SJSA1 (cell line): ENCODE data around the gene ARHGAP6. TPM values are rescaled to one million over a fixed set of nuclear protein-coding genes. Genes with fewer than 3 reads are reported as not detected.
"Not testable (repeated sequence)": the region's sequence is repeated elsewhere in the genome, so short reads cannot be mapped to it uniquely, and the experiment has no call there.

Experiments
- DNase-seq, 2 experiments: peaks; one replicate each; pipeline ENCODE4 v3.0.0-alpha.2; 2015 to 2020; ENCODE audit warnings: low spot score in 2 of 2, low read depth in 1 of 2
- H3K27ac ChIP-seq: fragments of 250-450 bp; sonication (Bioruptor Pico); 2 replicates; pipeline ENCODE4 v1.5.1; 2020; ENCODE audit warnings: mild to moderate bottlenecking, moderate library complexity
- H3K27me3 ChIP-seq: fragments of 250-450 bp; sonication (Bioruptor Pico); replicated peaks from 2 replicates; pipeline ENCODE4 v1.5.1; 2020; ENCODE audit warnings: mild to moderate bottlenecking, moderate library complexity
- H3K36me3 ChIP-seq: fragments of 250-450 bp; sonication (Bioruptor Pico); 2 replicates; pipeline ENCODE4 v1.5.1; 2020; ENCODE audit warnings: mild to moderate bottlenecking
- H3K4me1 ChIP-seq: fragments of 250-450 bp; sonication (Bioruptor Pico); replicated peaks from 2 replicates; pipeline ENCODE4 v1.6.1; 2021; ENCODE audit warnings: mild to moderate bottlenecking
- H3K4me3 ChIP-seq: fragments of 250-450 bp; sonication (Bioruptor Pico); 2 replicates; pipeline ENCODE4 v1.5.1; 2020; ENCODE audit warnings: mild to moderate bottlenecking
- H3K9me3 ChIP-seq: fragments of 250-450 bp; sonication (Bioruptor Pico); replicated peaks from 2 replicates; pipeline ENCODE4 v1.5.1; 2020; ENCODE audit warnings: mild to moderate bottlenecking
- total RNA-seq: library from RNA; depleted of rRNA; stranded (reverse); fragments of >200 nt; shearing (Covaris generic); gene quantifications from 2 replicates; pipeline ENCODE4 v1.2.3, GENCODE V29; 2014

ARHGAP6 gene
- total RNA-seq, 1 experiment from 2014 or later = 0.11 TPM

- no peak for DNase-seq
- Histone ChIP-seq H3K4me3 (no peak overlapping the region), H3K27me3 (no peaks in the 10 kb centered on the region), H3K27ac (no peak overlapping the region), H3K36me3 (no peaks in the 10 kb centered on the region), H3K9me3 (no peaks in the 10 kb centered on the region), H3K4me1 (no peaks in the 10 kb centered on the region)
These were observed 398.3 kb downstream of the ARHGAP6 start for GRCh38 chrX:11267425-11267824.

DNA sequence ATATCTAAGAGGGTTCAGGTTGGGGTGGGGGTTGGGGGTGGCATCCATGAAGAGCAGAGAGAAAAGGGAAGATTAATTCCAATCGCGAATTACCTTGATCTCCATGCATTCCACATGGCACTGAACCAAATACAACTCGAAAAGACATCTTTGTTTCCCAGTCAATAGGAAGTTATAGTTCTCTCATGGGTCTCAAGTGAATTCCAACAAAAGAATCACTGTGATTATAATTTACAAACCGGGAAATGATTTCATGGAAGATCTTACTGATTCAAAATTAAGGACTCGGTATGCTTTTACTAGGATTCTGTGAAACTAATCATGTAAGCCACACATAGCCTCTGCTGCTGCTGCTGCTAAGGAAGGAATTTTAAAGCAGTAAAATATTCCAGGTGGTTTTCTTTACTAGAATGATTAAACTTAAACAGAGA is 399.1 kb downstream of the ARHGAP6 start:
- Histone ChIP-seq H3K36me3 (no peaks in the 10 kb centered on the region), H3K27ac (no peak overlapping the region), H3K4me3 (no peak overlapping the region), H3K9me3 (no peaks in the 10 kb centered on the region), H3K27me3 (no peaks in the 10 kb centered on the region), H3K4me1 (no peaks in the 10 kb centered on the region)
- DNase-seq = no peak

DNA sequence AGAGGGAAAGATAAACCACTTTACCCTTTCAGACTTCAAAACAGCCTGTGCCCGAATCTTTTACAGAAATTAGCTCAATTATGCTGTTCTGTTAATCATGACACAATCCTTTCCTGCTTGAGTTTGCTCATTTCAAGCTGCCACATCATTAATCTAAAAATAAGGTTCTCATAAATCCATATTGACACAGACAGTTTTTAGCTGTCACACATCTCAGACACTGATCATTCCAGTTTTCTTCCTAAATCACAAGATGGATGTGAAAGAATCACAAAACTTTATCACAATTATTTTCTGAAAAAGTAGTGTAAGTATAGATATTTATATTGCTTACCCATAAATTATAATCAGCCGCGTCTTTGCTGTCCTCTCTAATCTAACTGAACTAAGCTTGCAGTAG is 400.4 kb downstream of the ARHGAP6 start:
- no peaks in the 10 kb centered on the region for H3K4me1 ChIP-seq
- DNase-seq = no peak
- no peak overlapping the region for H3K27ac ChIP-seq
- no peaks in the 10 kb centered on the region for H3K27me3 ChIP-seq
- no peak overlapping the region for H3K4me3 ChIP-seq
- no peaks in the 10 kb centered on the region for H3K36me3 ChIP-seq
- no peaks in the 10 kb centered on the region for H3K9me3 ChIP-seq

GRCh38 chrX:11264925-11265324 is 400.8 kb downstream of the ARHGAP6 start:
- H3K36me3 ChIP-seq = no peaks in the 10 kb centered on the region
- H3K4me3 ChIP-seq = no peak overlapping the region
- no peak overlapping the region for H3K27ac ChIP-seq
- DNase-seq = no peak
- no peaks in the 10 kb centered on the region for H3K4me1 ChIP-seq
- H3K9me3 ChIP-seq = no peaks in the 10 kb centered on the region
- no peaks in the 10 kb centered on the region for H3K27me3 ChIP-seq

GRCh38 chrX:11261260-11261659 is 404.5 kb downstream of the ARHGAP6 start:
- Histone ChIP-seq H3K27me3 (no peaks in the 10 kb centered on the region), H3K36me3 (no peaks in the 10 kb centered on the region), H3K4me3 (no peak overlapping the region), H3K27ac (no peak overlapping the region), H3K4me1 (no peaks in the 10 kb centered on the region), H3K9me3 (no peaks in the 10 kb centered on the region)
- peak in 1 of 2 experiments; percentile 0 for DNase-seq

- no peak for DNase-seq
- Histone ChIP-seq H3K27ac (no peak overlapping the region), H3K4me1 (no peaks in the 10 kb centered on the region), H3K36me3 (no peaks in the 10 kb centered on the region), H3K9me3 (no peaks in the 10 kb centered on the region), H3K27me3 (no peaks in the 10 kb centered on the region), H3K4me3 (no peak overlapping the region)
These were observed 406.3 kb downstream of the ARHGAP6 start for GRCh38 chrX:11259437-11259836.

DNA sequence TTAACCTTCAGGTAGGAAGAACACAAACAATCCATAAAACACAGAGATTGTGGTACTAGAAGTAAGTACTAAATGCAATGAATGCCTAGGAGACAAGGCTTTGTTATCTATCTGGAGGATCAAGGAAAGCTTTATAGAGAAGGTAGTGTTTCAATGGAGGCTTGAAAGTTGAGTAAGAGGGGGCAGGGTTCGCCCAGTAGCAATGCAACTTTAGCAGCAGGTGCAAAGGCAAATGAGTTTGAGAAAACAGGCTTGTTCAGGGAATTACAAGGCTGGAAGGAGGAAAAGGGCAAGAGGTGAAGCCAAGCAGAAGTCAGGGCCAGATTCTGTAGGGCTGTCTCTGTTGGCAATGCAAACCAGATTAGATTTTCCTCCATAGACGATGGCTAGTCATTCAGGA is 408.0 kb downstream of the ARHGAP6 start:
- DNase-seq = no peak
- no peaks in the 10 kb centered on the region for H3K9me3 ChIP-seq
- no peaks in the 10 kb centered on the region for H3K27me3 ChIP-seq

GRCh38 chrX:11257290-11257689 is 408.4 kb downstream of the ARHGAP6 start:
- no peak for DNase-seq
- no peak overlapping the region for H3K4me3 ChIP-seq

More for the DNA sequence above, 408.0 kb downstream of the ARHGAP6 start:
- Histone ChIP-seq H3K4me1 (no peaks in the 10 kb centered on the region), H3K36me3 (no peaks in the 10 kb centered on the region), H3K4me3 (no peak overlapping the region), H3K27ac (no peak overlapping the region)

DNA sequence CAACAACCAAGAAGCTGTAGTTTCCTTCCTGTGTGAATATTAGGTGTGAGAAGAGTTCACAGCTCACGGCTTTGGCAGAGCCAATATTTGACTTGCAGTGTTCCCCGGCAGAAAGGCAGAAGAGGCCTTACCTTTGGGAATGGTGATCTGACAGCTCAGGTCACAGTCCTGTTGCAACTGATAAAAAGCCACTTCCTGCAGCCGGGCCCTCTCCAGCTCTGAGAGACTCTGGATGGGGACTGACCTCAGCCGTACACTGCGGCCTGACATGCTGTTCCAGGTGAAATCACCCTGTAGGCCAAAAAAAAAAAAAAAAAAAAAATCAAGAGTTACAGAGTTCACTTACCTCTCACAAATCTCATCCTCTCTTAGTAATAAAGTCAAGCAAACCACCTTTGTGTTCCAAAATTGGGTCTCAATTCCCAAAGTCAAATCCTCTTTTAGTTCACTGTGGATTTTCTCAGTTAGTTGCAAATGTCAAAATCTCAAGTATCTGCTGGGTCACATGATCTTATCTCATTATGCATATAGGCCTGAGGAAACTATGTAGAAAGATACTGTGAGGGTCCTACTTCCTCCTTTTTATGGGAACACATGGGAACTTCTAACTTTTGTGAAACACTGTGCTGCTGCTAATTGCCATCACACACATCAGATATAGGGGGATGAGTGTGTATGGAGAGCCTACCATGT is 411.2 kb downstream of the ARHGAP6 start:
- DNase-seq = no peak
- no peaks in the 10 kb centered on the region for H3K27me3 ChIP-seq
- H3K9me3 ChIP-seq = no peaks in the 10 kb centered on the region
- H3K27ac ChIP-seq = no peak overlapping the region
- no peak overlapping the region for H3K4me3 ChIP-seq
- H3K4me1 ChIP-seq = no peaks in the 10 kb centered on the region
- H3K36me3 ChIP-seq = no peaks in the 10 kb centered on the region

More at GRCh38 chrX:11257290-11257689, 408.4 kb downstream of the ARHGAP6 start:
- H3K4me1 ChIP-seq = no peaks in the 10 kb centered on the region
- no peak overlapping the region for H3K27ac ChIP-seq
- no peaks in the 10 kb centered on the region for H3K36me3 ChIP-seq
- no peaks in the 10 kb centered on the region for H3K27me3 ChIP-seq
- no peaks in the 10 kb centered on the region for H3K9me3 ChIP-seq

- no peak for DNase-seq
- H3K27me3 ChIP-seq = no peaks in the 10 kb centered on the region
- no peak overlapping the region for H3K4me3 ChIP-seq
- H3K27ac ChIP-seq = no peak overlapping the region
- H3K36me3 ChIP-seq = no peaks in the 10 kb centered on the region
- H3K9me3 ChIP-seq = no peaks in the 10 kb centered on the region
- H3K4me1 ChIP-seq = no peaks in the 10 kb centered on the region
These were observed 421.1 kb downstream of the ARHGAP6 start for GRCh38 chrX:11244636-11245035.

GRCh38 chrX:11242704-11243103 is 423.0 kb downstream of the ARHGAP6 start:
- no peak overlapping the region for H3K27ac ChIP-seq
- DNase-seq = no peak
- H3K9me3 ChIP-seq = no peaks in the 10 kb centered on the region
- no peaks in the 10 kb centered on the region for H3K4me1 ChIP-seq
- no peak overlapping the region for H3K4me3 ChIP-seq
- H3K27me3 ChIP-seq = no peaks in the 10 kb centered on the region
- H3K36me3 ChIP-seq = no peaks in the 10 kb centered on the region

DNA sequence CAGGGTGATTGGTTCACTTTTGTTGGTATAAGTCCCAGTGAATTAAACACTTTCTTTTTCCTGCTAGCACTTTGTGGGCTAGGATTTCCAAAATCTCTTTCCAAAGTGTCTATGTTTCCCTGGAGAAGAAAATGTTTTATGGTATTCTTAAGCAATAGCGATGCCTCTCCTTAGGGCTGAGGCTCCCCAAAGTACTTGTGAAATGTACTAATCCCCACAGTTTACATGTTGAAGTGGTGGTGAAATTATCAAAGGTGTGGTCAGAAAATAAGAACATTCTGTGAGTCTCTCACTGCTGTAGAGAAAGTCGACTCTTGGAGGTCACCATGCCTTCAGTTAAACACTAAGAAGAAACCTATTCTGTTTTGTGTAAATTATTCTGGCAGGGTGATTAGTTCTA is 424.0 kb downstream of the ARHGAP6 start:
- no peak for DNase-seq
- Histone ChIP-seq H3K4me1 (no peaks in the 10 kb centered on the region), H3K4me3 (no peak overlapping the region), H3K27ac (no peak overlapping the region), H3K27me3 (no peaks in the 10 kb centered on the region), H3K9me3 (no peaks in the 10 kb centered on the region), H3K36me3 (no peaks in the 10 kb centered on the region)

- no peaks in the 10 kb centered on the region for H3K36me3 ChIP-seq
- no peak overlapping the region for H3K4me3 ChIP-seq
- DNase-seq = no peak
- no peaks in the 10 kb centered on the region for H3K9me3 ChIP-seq
- no peaks in the 10 kb centered on the region for H3K27me3 ChIP-seq
- no peaks in the 10 kb centered on the region for H3K4me1 ChIP-seq
- H3K27ac ChIP-seq = no peak overlapping the region
These were observed 426.5 kb downstream of the ARHGAP6 start for GRCh38 chrX:11239230-11239629.

GRCh38 chrX:11235377-11235776 is 430.3 kb downstream of the ARHGAP6 start:
- H3K4me3 ChIP-seq, DNase-seq, H3K36me3 ChIP-seq, H3K27ac ChIP-seq, H3K27me3 ChIP-seq, H3K4me1 ChIP-seq, H3K9me3 ChIP-seq: not testable (repeated sequence)
